Brain microvascular endothelial cell (primary cell): ENCODE data around the gene CTCFL.

ENCODE experiments used
- DNase-seq: peaks from one replicate; pipeline ENCODE4 v3.0.0-alpha.2; 2020
- H3K27ac ChIP-seq: fragments of 250-450 bp; sonication (Bioruptor Pico); 2 replicates; pipeline ENCODE4 v1.5.1; 2020; ENCODE audit warnings: mild to moderate bottlenecking, moderate library complexity
- H3K27me3 ChIP-seq: fragments of 250-450 bp; sonication (Bioruptor Pico); replicated peaks from 2 replicates; pipeline ENCODE4 v1.5.1; 2020; ENCODE audit warnings: mild to moderate bottlenecking
- H3K36me3 ChIP-seq: fragments of 250-450 bp; sonication (Bioruptor Pico); replicated peaks from 2 replicates; pipeline ENCODE4 v1.5.1; 2020; ENCODE audit warnings: mild to moderate bottlenecking
- H3K4me3 ChIP-seq: 2 replicates; pipeline ENCODE4 v1.5.1; 2011; ENCODE audit warnings: low read depth, mild to moderate bottlenecking, control low read depth, low read length, moderate library complexity
- in situ Hi-C: cut with HindIII; loops from 2 replicates; pipeline ENCODE4 v1.10.0; 2017; ENCODE audit warnings: low sequenced_read_pairs, low pct_ligation_motif_present
- TF ChIP-seq, protein P1 (sequence below): IDR thresholded peaks from 2 replicates; pipeline ENCODE4 v1.5.1; 2011; ENCODE audit warnings: low read depth, mild to moderate bottlenecking, moderate library complexity, low read length, control low read depth, inconsistent platforms; ENCODE audit errors: missing control alignments

CTCFL gene

GRCh38 chr20:57503035-57503658, 21.8 kb downstream of the CTCFL start:
- TF ChIP-seq, protein P1, sequence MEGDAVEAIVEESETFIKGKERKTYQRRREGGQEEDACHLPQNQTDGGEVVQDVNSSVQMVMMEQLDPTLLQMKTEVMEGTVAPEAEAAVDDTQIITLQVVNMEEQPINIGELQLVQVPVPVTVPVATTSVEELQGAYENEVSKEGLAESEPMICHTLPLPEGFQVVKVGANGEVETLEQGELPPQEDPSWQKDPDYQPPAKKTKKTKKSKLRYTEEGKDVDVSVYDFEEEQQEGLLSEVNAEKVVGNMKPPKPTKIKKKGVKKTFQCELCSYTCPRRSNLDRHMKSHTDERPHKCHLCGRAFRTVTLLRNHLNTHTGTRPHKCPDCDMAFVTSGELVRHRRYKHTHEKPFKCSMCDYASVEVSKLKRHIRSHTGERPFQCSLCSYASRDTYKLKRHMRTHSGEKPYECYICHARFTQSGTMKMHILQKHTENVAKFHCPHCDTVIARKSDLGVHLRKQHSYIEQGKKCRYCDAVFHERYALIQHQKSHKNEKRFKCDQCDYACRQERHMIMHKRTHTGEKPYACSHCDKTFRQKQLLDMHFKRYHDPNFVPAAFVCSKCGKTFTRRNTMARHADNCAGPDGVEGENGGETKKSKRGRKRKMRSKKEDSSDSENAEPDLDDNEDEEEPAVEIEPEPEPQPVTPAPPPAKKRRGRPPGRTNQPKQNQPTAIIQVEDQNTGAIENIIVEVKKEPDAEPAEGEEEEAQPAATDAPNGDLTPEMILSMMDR: no peak
- no peak for DNase-seq
- no peak overlapping the region for H3K4me3 ChIP-seq
- no peak overlapping the region for H3K27ac ChIP-seq
- H3K27me3 ChIP-seq: no peaks in the 10 kb centered on the region
- H3K36me3 ChIP-seq: no peaks in the 10 kb centered on the region
- in situ Hi-C loops: no loop called here

GRCh38 chr20:57502336-57502700, 22.6 kb downstream of the CTCFL start:
- Histone ChIP-seq H3K36me3 (no peaks in the 10 kb centered on the region), H3K4me3 (no peak overlapping the region), H3K27ac (no peak overlapping the region), H3K27me3 (peaks cover 1% of the 10 kb centered on the region)
- DNase-seq: no peak
- in situ Hi-C loops: no loop called here
- TF ChIP-seq, protein P1: no peak

GRCh38 chr20:57501461-57502335, 23.2 kb downstream of the CTCFL start:
- in situ Hi-C loops: no loop called here
- TF ChIP-seq, protein P1: no peak
- Histone ChIP-seq H3K27me3 (peaks cover 2% of the 10 kb centered on the region), H3K36me3 (no peaks in the 10 kb centered on the region), H3K27ac (no peak overlapping the region), H3K4me3 (no peak overlapping the region)
- DNase-seq: peak; percentile 8

GRCh38 chr20:57500962-57501361, 24.0 kb downstream of the CTCFL start:
- Histone ChIP-seq H3K36me3 (no peaks in the 10 kb centered on the region), H3K27me3 (peaks cover 2% of the 10 kb centered on the region), H3K27ac (no peak overlapping the region), H3K4me3 (no peak overlapping the region)
- DNase-seq: no peak
- in situ Hi-C loops: no loop called here
- TF ChIP-seq, protein P1: no peak

DNA sequence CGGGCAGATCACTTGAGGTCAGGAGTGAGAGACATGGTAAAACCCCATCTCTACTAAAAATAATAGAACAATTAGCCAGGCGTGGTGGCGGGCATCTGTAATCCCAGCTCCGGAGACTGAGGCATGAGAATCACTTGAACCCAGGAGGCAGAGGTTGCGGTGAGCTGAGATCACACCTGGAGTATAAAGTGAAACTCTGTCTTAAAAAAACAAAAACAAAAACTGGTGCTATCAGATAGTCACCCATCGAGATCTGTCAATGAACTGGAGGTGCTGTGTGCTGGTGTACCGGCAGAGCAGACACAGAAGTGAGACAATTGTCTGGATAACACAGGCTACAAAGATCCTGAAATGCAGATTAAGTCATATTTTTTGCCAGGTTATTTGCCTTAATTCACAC, 24.7 kb downstream of the CTCFL start:
- Histone ChIP-seq H3K27ac (no peak overlapping the region), H3K36me3 (no peaks in the 10 kb centered on the region), H3K4me3 (no peak overlapping the region), H3K27me3 (peaks cover 2% of the 10 kb centered on the region)
- TF ChIP-seq, protein P1: no peak
- DNase-seq: no peak
- in situ Hi-C loops: no loop called here
